Measurements from ENCODE around the gene NCS1. TPM values are rescaled to one million over a fixed set of nuclear protein-coding genes. Genes with fewer than 3 reads are reported as not detected.

NCS1 gene
- total and polyA plus RNA-seq, 5 donors: 9.3 to 46.9 (median 18.1) TPM

- no peaks in the 10 kb centered on the region for H3K4me1 ChIP-seq (ENCODE audit: control insufficient read depth, insufficient read depth, low read length)
- intact Hi-C loops (cut with DNase I): no loop called here
- no peaks in the 10 kb centered on the region for H3K27me3 ChIP-seq (ENCODE audit: control insufficient read depth, insufficient read depth)
- no peak overlapping the region for H3K27ac ChIP-seq (ENCODE audit: low read length)
- no peaks in the 10 kb centered on the region for H3K9me3 ChIP-seq (ENCODE audit: control insufficient read depth, low read length)
- WGBS: 96% methylated on average over 3 of the region's 3 CpGs
- no peak overlapping the region for H3K4me3 ChIP-seq (ENCODE audit: low read length)
- no peak for ATAC-seq
- no peak for DNase-seq
Observed at GRCh38 chr9:130160862-130161470, 11.2 kb upstream of the NCS1 start.

GRCh38 chr9:130165579-130165978 lies 6.6 kb upstream of the NCS1 start:
- Histone ChIP-seq H3K27me3 (ENCODE audit: control insufficient read depth, insufficient read depth) (no peaks in the 10 kb centered on the region), H3K4me3 (ENCODE audit: low read length) (no peak overlapping the region), H3K27ac (ENCODE audit: low read length) (no peak overlapping the region), H3K4me1 (ENCODE audit: control insufficient read depth, insufficient read depth, low read length) (no peaks in the 10 kb centered on the region), H3K9me3 (ENCODE audit: control insufficient read depth, low read length) (no peaks in the 10 kb centered on the region)
- 97% methylated on average over 1 of the region's 1 CpG for WGBS
- ATAC-seq (no peak), DNase-seq (no peak)
- intact Hi-C loops (cut with DNase I): no loop called here

GRCh38 chr9:130166399-130166798 lies 5.8 kb upstream of the NCS1 start:
- DNase-seq: no peak

GRCh38 chr9:130167927-130168326 lies 4.3 kb upstream of the NCS1 start:
- Histone ChIP-seq H3K9me3 (ENCODE audit: control insufficient read depth, low read length) (no peaks in the 10 kb centered on the region), H3K27me3 (ENCODE audit: control insufficient read depth, insufficient read depth) (no peaks in the 10 kb centered on the region), H3K4me3 (ENCODE audit: low read length) (no peak overlapping the region), H3K27ac (ENCODE audit: low read length) (no peak overlapping the region), H3K4me1 (ENCODE audit: control insufficient read depth, insufficient read depth, low read length) (no peaks in the 10 kb centered on the region)
- ATAC-seq (no peak), DNase-seq (no peak)
- intact Hi-C loops (cut with DNase I): no loop called here
- WGBS: 75% methylated on average over 6 of the region's 6 CpGs

More at GRCh38 chr9:130166399-130166798, 5.8 kb upstream of the NCS1 start:
- Histone ChIP-seq H3K27ac (ENCODE audit: low read length) (no peak overlapping the region), H3K9me3 (ENCODE audit: control insufficient read depth, low read length) (no peaks in the 10 kb centered on the region), H3K4me1 (ENCODE audit: control insufficient read depth, insufficient read depth, low read length) (no peaks in the 10 kb centered on the region), H3K27me3 (ENCODE audit: control insufficient read depth, insufficient read depth) (no peaks in the 10 kb centered on the region), H3K4me3 (ENCODE audit: low read length) (no peak overlapping the region)
- 90% methylated on average over 4 of the region's 4 CpGs for WGBS
- intact Hi-C loops (cut with DNase I): no loop called here
- no peak for ATAC-seq

GRCh38 chr9:130171226-130172148 lies 717 bp upstream of the NCS1 start:
- 30% methylated on average over 45 of the region's 45 CpGs for WGBS
- intact Hi-C loops (cut with DNase I): no loop called here
- DNase-seq: no peak
- H3K27ac ChIP-seq (ENCODE audit: low read length): no peak overlapping the region
- ATAC-seq: peak; percentile 2 to 7
- H3K27me3 ChIP-seq (ENCODE audit: control insufficient read depth, insufficient read depth): no peaks in the 10 kb centered on the region
- H3K9me3 ChIP-seq (ENCODE audit: control insufficient read depth, low read length): no peaks in the 10 kb centered on the region
- H3K4me1 ChIP-seq (ENCODE audit: control insufficient read depth, insufficient read depth, low read length): no peaks in the 10 kb centered on the region
- H3K4me3 ChIP-seq (ENCODE audit: low read length): peak overlapping the region; percentile 77

- Histone ChIP-seq H3K27ac (ENCODE audit: low read length) (peak overlapping the region; percentile 18), H3K4me1 (ENCODE audit: control insufficient read depth, insufficient read depth, low read length) (no peaks in the 10 kb centered on the region), H3K4me3 (ENCODE audit: low read length) (peak overlapping the region; percentile 77), H3K9me3 (ENCODE audit: control insufficient read depth, low read length) (no peaks in the 10 kb centered on the region), H3K27me3 (ENCODE audit: control insufficient read depth, insufficient read depth) (no peaks in the 10 kb centered on the region)
- intact Hi-C loops (cut with DNase I): no loop called here
- ATAC-seq (peak in 1 of 2 donors; percentile 9), DNase-seq (peak; percentile 52 to 77 (median 74))
- WGBS: 2% methylated on average over 57 of the region's 57 CpGs
Observed at GRCh38 chr9:130172858-130173665, 858 bp downstream of the NCS1 start.

GRCh38 chr9:130173666-130173983 lies 1.4 kb downstream of the NCS1 start:
- WGBS: 52% methylated on average over 9 of the region's 9 CpGs
- Histone ChIP-seq H3K9me3 (ENCODE audit: control insufficient read depth, low read length) (no peaks in the 10 kb centered on the region), H3K27ac (ENCODE audit: low read length) (no peak overlapping the region), H3K4me3 (ENCODE audit: low read length) (peak overlapping the region; percentile 77), H3K4me1 (ENCODE audit: control insufficient read depth, insufficient read depth, low read length) (no peaks in the 10 kb centered on the region), H3K27me3 (ENCODE audit: control insufficient read depth, insufficient read depth) (no peaks in the 10 kb centered on the region)
- DNase-seq (peak in 1 of 3 donors; percentile 72), ATAC-seq (no peak)
- intact Hi-C loops (cut with DNase I): no loop called here

GRCh38 chr9:130174025-130174424 lies 1.8 kb downstream of the NCS1 start:
- DNase-seq: no peak
- H3K27me3 ChIP-seq (ENCODE audit: control insufficient read depth, insufficient read depth): no peaks in the 10 kb centered on the region
- no peak for ATAC-seq
- intact Hi-C loops (cut with DNase I): no loop called here
- no peak overlapping the region for H3K27ac ChIP-seq (ENCODE audit: low read length)
- H3K9me3 ChIP-seq (ENCODE audit: control insufficient read depth, low read length): no peaks in the 10 kb centered on the region
- H3K4me1 ChIP-seq (ENCODE audit: control insufficient read depth, insufficient read depth, low read length): no peaks in the 10 kb centered on the region
- 85% methylated on average over 9 of the region's 9 CpGs for WGBS
- no peak overlapping the region for H3K4me3 ChIP-seq (ENCODE audit: low read length)

GRCh38 chr9:130174920-130175321 lies 2.7 kb downstream of the NCS1 start:
- ATAC-seq (peak in 1 of 2 donors; percentile 3), DNase-seq (peak; percentile 52 to 76 (median 73))
- Histone ChIP-seq H3K27me3 (ENCODE audit: control insufficient read depth, insufficient read depth) (no peaks in the 10 kb centered on the region), H3K9me3 (ENCODE audit: control insufficient read depth, low read length) (no peaks in the 10 kb centered on the region), H3K4me3 (ENCODE audit: low read length) (no peak overlapping the region), H3K4me1 (ENCODE audit: control insufficient read depth, insufficient read depth, low read length) (no peaks in the 10 kb centered on the region), H3K27ac (ENCODE audit: low read length) (no peak overlapping the region)
- 48% methylated on average over 8 of the region's 8 CpGs for WGBS
- intact Hi-C loops (cut with DNase I): no loop called here

- Histone ChIP-seq H3K27me3 (ENCODE audit: control insufficient read depth, insufficient read depth) (no peaks in the 10 kb centered on the region), H3K4me3 (ENCODE audit: low read length) (no peak overlapping the region), H3K9me3 (ENCODE audit: control insufficient read depth, low read length) (no peaks in the 10 kb centered on the region), H3K4me1 (ENCODE audit: control insufficient read depth, insufficient read depth, low read length) (no peaks in the 10 kb centered on the region), H3K27ac (ENCODE audit: low read length) (no peak overlapping the region)
- no peak for ATAC-seq
- DNase-seq: peak in 1 of 3 donors; percentile 50
- intact Hi-C loops (cut with DNase I): no loop called here
- WGBS: 80% methylated on average over 9 of the region's 9 CpGs
Observed at GRCh38 chr9:130175355-130175754, 3.2 kb downstream of the NCS1 start.

- Histone ChIP-seq H3K4me3 (ENCODE audit: low read length) (no peak overlapping the region), H3K27ac (ENCODE audit: low read length) (no peak overlapping the region), H3K9me3 (ENCODE audit: control insufficient read depth, low read length) (no peaks in the 10 kb centered on the region), H3K4me1 (ENCODE audit: control insufficient read depth, insufficient read depth, low read length) (no peaks in the 10 kb centered on the region), H3K27me3 (ENCODE audit: control insufficient read depth, insufficient read depth) (no peaks in the 10 kb centered on the region)
- 91% methylated on average over 6 of the region's 6 CpGs for WGBS
- DNase-seq: peak in 1 of 3 donors; percentile 19
- ATAC-seq: no peak
- intact Hi-C loops (cut with DNase I): no loop called here
Observed at GRCh38 chr9:130176760-130177159, 4.6 kb downstream of the NCS1 start.

All from right cardiac atrium (tissue), 5 donors.